Sigmoid colon (tissue), 4 donors: ENCODE results near the gene MYH11.

Source experiments
- POLR2A ChIP-seq, 2 donors: fragments of 450-650 bp; IDR thresholded peaks; one replicate each; pipeline ENCODE4 v1.6.1; 2016; ENCODE audit warnings: antibody characterized with exemption in 2 of 2, mild to moderate bottlenecking in 2 of 2, moderate library complexity in 2 of 2
- POLR2AphosphoS5 ChIP-seq, 4 donors: sonication (generic); formaldehyde crosslinking; IDR thresholded peaks; one replicate each; pipeline ENCODE4 v1.6.1; 2017; ENCODE audit warnings: antibody characterized with exemption in 4 of 4
- TF ChIP-seq, protein P1 (sequence below), 4 experiments: fragments of 450-650 bp in 3 of 4; fragments of 200-600 bp in 1 of 4; IDR thresholded peaks; one replicate each; pipeline ENCODE4 v1.5.1; 2016 to 2019; ENCODE audit warnings: antibody characterized with exemption in 4 of 4, mild to moderate bottlenecking in 3 of 4, moderate library complexity in 2 of 4

DNA sequence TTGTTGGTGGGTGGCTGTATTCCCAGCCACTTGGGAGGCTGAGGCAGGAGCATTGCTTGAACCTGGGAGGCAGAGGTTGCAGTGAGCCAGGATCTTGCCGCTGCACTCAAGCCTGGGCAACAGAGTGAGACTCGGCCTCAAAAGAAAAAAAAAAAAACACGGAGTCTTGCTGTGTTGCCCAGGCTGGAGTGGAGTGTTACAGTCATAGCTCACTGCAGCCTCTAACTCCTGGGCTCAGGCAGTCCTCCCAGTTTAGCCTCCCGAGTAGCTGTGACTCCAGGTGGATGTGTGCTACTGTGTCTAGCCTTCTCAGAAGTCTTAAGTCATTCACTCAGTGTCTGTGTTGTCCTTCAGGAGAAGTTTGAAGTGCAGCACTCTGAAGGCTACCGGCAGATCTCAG lies 179.4 kb downstream of the MYH11 start:
- TF ChIP-seq, protein P1, sequence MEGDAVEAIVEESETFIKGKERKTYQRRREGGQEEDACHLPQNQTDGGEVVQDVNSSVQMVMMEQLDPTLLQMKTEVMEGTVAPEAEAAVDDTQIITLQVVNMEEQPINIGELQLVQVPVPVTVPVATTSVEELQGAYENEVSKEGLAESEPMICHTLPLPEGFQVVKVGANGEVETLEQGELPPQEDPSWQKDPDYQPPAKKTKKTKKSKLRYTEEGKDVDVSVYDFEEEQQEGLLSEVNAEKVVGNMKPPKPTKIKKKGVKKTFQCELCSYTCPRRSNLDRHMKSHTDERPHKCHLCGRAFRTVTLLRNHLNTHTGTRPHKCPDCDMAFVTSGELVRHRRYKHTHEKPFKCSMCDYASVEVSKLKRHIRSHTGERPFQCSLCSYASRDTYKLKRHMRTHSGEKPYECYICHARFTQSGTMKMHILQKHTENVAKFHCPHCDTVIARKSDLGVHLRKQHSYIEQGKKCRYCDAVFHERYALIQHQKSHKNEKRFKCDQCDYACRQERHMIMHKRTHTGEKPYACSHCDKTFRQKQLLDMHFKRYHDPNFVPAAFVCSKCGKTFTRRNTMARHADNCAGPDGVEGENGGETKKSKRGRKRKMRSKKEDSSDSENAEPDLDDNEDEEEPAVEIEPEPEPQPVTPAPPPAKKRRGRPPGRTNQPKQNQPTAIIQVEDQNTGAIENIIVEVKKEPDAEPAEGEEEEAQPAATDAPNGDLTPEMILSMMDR (IDR thresholded peaks at IDR 0.05) = no peak
- TF ChIP-seq POLR2A (IDR thresholded peaks at IDR 0.05) (no peak), POLR2AphosphoS5 (IDR thresholded peaks at IDR 0.05) (no peak)
